Spleen (tissue), 7 donors: ENCODE measurements around the gene PRR22.

Source experiments
- CTCF ChIP-seq, 11 experiments: fragments of 200-600 bp in 7 of 11; fragments of 450-650 bp in 4 of 11; sonication (generic) in 4 of 11; IDR thresholded peaks in 8 of 11; conservative IDR thresholded peaks in 3 of 11; 1 replicate in 7 of 11; 2 replicates in 4 of 11; pipeline versions ENCODE4 v1.4.0 to v1.8.0; 2016 to 2021; ENCODE audit warnings: antibody characterized with exemption in 11 of 11, inconsistent platforms in 4 of 11, mild to moderate bottlenecking in 1 of 11
- POLR2AphosphoS5 ChIP-seq, 3 donors: sonication (generic); formaldehyde crosslinking; IDR thresholded peaks; one replicate each; pipeline ENCODE4 v1.5.1; 2017; ENCODE audit warnings: antibody characterized with exemption in 3 of 3
- donor health status: DM: no; HTN: no; CAD: no; lungs with moderate emphysema.
- donor health status: DM: no; HTN: no; CAD: no.
- donor health status: DM: no; HTN: no; CAD: no.

GRCh38 chr19:5765220-5765619 is 19.3 kb downstream of the PRR22 start:
- TF ChIP-seq POLR2AphosphoS5 (IDR thresholded peaks at IDR 0.05) (no peak), CTCF (IDR thresholded peaks at IDR 0.05 in 8 of 11, conservative IDR thresholded peaks at IDR 0.05 in 3 of 11) (no peak)
